ENCODE data around the gene NIPAL3.

DNA sequence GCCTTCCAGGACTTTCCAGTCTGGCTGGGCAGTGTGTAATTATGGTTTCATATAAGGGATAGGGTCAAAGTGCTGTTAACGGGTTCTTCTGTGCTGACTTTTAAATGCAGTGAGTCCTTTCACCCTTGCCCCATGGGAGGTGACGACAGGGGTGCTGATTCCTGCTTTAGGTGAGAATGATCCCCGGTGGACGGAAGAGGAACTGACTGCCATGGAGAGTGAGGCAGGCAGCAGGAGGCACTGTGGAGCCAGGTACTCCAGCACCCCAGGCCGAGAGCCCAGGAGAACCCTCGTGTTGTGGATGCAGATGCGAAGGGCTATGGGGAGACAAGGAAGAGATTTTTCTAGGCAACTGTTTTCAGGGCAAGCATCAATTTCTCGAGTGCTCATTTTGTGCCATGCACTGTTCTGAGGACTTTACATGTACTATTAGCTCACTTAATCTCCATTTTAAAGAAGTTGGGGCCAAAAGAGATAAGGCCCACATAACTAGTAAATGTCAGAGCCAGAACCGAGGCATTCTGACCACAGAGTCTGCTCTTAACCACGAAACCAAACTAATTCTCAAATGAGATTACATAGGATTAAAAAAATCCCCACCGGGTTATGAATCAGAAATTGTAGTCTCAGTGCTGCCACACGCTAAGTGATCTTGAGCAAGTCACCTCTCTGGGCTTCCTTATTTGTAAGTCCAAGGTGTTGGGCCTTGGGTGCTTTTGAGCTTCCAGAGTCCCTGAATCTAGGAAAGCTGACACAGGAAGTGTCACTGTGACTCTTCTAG is 30.3 kb upstream of the NIPAL3 start:
- no peak for TF ChIP-seq POLR2A (IDR thresholded peaks at IDR 0.05)
- TF ChIP-seq, protein P1, sequence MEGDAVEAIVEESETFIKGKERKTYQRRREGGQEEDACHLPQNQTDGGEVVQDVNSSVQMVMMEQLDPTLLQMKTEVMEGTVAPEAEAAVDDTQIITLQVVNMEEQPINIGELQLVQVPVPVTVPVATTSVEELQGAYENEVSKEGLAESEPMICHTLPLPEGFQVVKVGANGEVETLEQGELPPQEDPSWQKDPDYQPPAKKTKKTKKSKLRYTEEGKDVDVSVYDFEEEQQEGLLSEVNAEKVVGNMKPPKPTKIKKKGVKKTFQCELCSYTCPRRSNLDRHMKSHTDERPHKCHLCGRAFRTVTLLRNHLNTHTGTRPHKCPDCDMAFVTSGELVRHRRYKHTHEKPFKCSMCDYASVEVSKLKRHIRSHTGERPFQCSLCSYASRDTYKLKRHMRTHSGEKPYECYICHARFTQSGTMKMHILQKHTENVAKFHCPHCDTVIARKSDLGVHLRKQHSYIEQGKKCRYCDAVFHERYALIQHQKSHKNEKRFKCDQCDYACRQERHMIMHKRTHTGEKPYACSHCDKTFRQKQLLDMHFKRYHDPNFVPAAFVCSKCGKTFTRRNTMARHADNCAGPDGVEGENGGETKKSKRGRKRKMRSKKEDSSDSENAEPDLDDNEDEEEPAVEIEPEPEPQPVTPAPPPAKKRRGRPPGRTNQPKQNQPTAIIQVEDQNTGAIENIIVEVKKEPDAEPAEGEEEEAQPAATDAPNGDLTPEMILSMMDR (IDR thresholded peaks at IDR 0.05), result peak in 1 of 3 experiments; percentile 20

Measured in testis (tissue), 2 donors.